Raji (cell line): ENCODE results near the gene MARS1.

Source experiments
- POLR2A ChIP-seq: IDR thresholded peaks from 2 replicates; pipeline ENCODE4 v1.6.1; 2011; ENCODE audit warnings: low read depth, low read length, control low read depth; ENCODE audit not compliant: insufficient read depth

The MARS1 gene

DNA sequence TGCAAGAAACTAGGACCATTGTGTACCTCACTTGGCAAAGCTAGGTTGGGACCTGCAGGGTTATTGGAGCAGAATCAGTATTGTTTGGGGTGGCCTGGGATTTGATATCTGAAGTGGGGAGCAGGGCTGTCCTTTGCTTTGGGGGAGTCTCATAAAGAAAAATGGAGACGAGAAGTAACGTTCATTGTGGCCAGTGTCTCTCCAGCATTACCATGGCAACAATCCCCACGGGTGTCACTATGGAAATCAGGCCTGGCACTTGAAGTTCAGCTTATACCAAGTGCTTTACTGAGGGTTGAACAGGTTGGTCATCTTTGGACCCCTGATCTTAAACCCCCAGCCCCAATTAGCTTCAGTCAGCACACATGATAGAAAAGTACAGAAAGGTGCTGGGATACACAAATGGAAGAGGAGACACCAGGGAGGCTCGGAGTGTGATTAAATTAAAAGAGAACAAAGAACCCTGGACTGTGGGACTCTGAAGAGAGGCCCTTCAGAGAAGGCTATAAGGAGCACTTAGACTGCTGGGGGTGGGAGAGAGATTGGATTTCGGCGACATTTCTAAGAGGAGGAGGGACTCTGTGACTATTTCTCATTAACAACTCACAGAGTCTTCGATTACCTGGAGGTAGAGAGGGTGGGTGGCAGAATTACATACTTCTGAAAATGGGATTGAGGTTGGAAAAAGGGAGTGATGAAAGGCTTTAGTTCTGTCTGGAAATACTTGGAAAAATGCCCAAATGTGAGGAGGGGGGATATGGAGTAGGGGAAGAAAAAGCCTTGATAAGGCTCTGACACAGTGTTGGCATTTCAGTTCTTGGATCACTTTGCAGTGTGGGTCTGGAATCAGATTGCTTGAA lies 65.7 kb downstream of the MARS1 start:
- no peak for TF ChIP-seq POLR2A

DNA sequence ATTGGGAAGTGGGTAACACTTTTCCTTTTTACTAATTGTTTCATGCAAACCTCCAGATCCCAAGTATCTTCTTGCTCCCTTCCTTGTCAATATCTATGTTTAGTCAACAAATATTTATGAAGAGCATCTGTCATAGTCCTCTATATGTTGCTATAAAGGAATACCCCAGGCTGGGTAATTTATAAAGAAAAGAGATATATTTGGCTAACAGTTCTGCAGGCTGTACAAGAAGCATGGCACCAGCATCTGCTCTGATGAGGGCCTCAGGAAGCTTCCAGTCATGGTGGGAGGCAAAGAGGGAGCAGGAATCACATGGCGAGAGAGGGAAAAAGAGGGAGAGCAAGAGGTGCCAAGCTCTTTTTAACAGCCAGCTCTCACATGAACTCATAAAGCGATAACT lies 66.6 kb downstream of the MARS1 start:
- no peak for TF ChIP-seq POLR2A

DNA sequence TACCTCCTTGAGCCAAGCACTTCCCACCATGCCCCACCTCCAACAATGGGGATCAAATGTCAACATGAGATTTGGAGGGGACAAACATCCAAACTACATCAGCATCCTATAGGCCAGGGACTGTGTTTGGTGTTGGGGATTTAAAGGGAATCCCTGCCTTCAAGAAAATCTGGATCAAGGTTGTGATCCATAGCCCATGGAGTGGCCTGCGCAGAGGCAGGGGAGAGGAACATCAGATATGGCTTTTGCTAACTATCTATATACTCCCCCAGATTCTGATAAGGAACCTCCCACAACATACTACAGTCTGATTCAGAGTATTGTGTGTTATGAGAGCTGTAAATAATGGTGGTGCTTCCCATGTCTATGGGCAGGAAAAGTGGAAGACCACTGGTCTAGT lies 67.0 kb downstream of the MARS1 start:
- no peak for TF ChIP-seq POLR2A

DNA sequence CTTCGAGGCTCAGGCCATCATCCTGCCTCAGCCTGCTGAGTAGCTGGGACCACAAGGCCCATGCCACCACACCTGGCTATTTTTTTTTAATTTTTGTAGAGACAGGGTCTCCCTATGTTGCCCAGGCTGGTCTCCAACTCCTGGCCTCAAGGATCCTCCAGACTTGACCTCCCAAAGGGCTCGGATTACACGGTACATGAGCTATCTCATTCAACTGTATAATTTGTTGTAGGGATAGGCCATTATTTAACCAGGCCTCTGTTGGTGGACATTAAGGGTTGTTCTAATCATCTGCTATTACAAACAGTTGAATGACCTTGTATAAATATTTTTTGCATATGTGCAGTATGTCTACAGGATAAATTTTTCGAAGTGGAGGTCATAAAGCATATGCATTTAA lies 71.0 kb downstream of the MARS1 start:
- no peak for TF ChIP-seq POLR2A

DNA sequence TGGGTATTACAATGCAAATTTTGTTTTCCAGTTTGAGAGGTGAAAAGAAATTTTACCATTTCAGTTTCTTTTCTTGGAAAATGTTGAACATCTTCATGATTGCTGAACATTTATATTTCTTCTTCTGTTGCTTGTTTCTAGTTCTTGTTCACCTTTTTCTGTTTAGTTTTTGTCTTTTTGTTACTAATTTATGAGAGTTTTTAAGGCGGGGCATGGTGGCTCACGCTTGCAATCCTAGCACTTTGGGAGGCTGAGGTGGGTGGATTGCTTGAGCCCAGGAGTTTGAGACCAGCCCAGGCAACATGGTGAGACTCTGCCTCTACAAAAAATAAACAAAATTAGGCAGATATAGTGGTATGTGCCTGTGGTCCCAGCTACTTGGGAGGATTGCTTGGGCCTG lies 72.6 kb downstream of the MARS1 start:
- TF ChIP-seq POLR2A = no peak

DNA sequence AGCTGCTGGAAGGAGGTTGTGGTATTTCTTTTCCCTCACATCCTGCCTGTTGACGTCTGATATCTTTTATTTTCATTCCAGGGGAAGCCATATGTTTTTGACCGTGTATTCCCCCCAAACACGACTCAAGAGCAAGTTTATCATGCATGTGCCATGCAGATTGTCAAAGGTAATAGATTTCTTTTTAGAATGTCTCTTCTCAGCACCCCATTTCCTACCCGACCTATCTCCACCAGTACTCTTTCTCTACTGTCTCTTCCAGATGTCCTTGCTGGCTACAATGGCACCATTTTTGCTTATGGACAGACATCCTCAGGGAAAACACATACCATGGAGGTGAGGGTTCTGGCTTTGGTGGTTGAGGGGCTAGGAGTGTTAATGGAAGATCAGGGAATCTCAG lies 75.5 kb downstream of the MARS1 start:
- no peak for TF ChIP-seq POLR2A

DNA sequence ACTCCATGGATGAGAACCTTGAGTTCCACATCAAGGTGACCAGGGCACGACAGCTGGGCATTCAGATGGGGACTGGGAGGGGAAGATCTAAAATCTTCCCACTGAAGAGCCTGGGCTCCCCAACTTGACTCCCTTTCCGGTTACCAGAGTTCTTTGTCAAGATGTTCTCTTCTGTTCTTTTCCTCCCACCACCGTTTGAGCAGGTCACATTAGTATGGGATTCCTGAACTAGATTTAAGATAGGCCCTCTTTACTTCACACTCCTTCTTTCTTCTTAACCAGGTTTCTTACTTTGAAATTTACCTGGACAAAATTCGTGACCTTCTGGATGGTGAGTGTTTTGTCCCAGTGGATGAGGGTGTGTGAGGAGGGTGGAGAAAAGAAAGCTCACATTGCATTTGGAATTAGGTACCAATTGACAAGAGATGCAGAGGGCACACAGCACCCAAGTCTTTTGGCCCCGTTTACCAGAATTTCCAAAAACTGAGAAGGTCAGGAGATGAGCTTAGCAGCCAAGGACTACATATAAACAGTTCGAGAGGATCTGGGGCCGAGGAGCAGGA lies 76.4 kb downstream of the MARS1 start:
- no peak for TF ChIP-seq POLR2A
